Caco-2 (cell line): ENCODE results near the gene CSH1. TPM values are rescaled to one million over a fixed set of nuclear protein-coding genes. Genes with fewer than 3 reads are reported as not detected.
"Not testable (repeated sequence)": the region's sequence is repeated elsewhere in the genome, so short reads cannot be mapped to it uniquely, and the experiment has no call there.

Experiments used
- Bru-seq: library from RNA; stranded (reverse); fragments of 400-500 nt; gene quantifications from one replicate; lab custom pipeline; 2021; lab: Mats Ljungman, UMichigan
- BruChase-seq, 2 experiments: library from RNA; stranded (reverse); fragments of 400-500 nt; gene quantifications; one replicate each; lab custom pipeline; 2021; lab: Mats Ljungman, UMichigan
- BruUV-seq: library from RNA; stranded (reverse); fragments of 400-500 nt; replicated peaks from 2 replicates; lab custom pipeline; 2021; lab: Mats Ljungman, UMichigan
- CTCF ChIA-PET: fragments of 300-600 bp; sonication (Branson Sonifier 250); formaldehyde crosslinking; loops from one replicate; lab custom pipeline; 2022; ENCODE audit warnings: antibody characterized with exemption; lab: Charles Lee
- POLR2A ChIA-PET: fragments of 300-600 bp; sonication (Branson Sonifier 250); formaldehyde crosslinking; loops from one replicate; lab custom pipeline; 2022; ENCODE audit warnings: antibody characterized with exemption; lab: Charles Lee
- DNase-seq, 2 experiments: peaks; one replicate each; pipeline versions ENCODE4 v3.0.0 to v3.0.0-alpha.2; 2020 to 2022
- H3K27me3 ChIP-seq: replicated peaks from 2 replicates; pipeline ENCODE4 v1.6.0; 2011; ENCODE audit warnings: low read length; ENCODE audit not compliant: control insufficient read depth, insufficient read depth
- H3K36me3 ChIP-seq: 2 replicates; pipeline ENCODE4 v1.5.1; 2011; ENCODE audit warnings: low read length; ENCODE audit not compliant: control insufficient read depth, insufficient read depth
- H3K4me1 ChIP-seq: fragments of 250-450 bp; sonication (Bioruptor Pico); 2 replicates; pipeline ENCODE4 v1.5.1; 2020; ENCODE audit warnings: mild to moderate bottlenecking
- H3K4me3 ChIP-seq: 2 replicates; pipeline ENCODE4 v1.5.1; 2011; ENCODE audit warnings: low read depth, mild to moderate bottlenecking, control low read depth, low read length
- H3K9me3 ChIP-seq: fragments of 250-450 bp; sonication (Bioruptor Pico); 2 replicates; pipeline ENCODE4 v1.5.1; 2020; ENCODE audit warnings: mild to moderate bottlenecking, moderate library complexity
- H3K27ac Mint-ChIP-seq: one replicate; pipeline ENCODE4 v1.8.0; 2022; ENCODE audit warnings: mixed read lengths; ENCODE audit not compliant: unreplicated experiment
- H3K27me3 Mint-ChIP-seq: one replicate; pipeline ENCODE4 v1.8.0; 2022; ENCODE audit warnings: mixed read lengths; ENCODE audit not compliant: insufficient read depth, unreplicated experiment
- H3K36me3 Mint-ChIP-seq: one replicate; pipeline ENCODE4 v1.8.0; 2022; ENCODE audit warnings: mild to moderate bottlenecking, mixed read lengths; ENCODE audit not compliant: insufficient read depth, unreplicated experiment
- H3K4me1 Mint-ChIP-seq: one replicate; pipeline ENCODE4 v1.8.0; 2022; ENCODE audit warnings: low read depth, mixed read lengths; ENCODE audit not compliant: unreplicated experiment
- H3K4me3 Mint-ChIP-seq: one replicate; pipeline ENCODE4 v1.8.0; 2022; ENCODE audit warnings: mild to moderate bottlenecking, moderate library complexity, mixed read lengths; ENCODE audit not compliant: unreplicated experiment
- H3K9me3 Mint-ChIP-seq: one replicate; pipeline ENCODE4 v1.8.0; 2022; ENCODE audit warnings: mixed read lengths; ENCODE audit not compliant: unreplicated experiment
- intact Hi-C: fragments of 100-400 bp; cut with micrococcal nuclease; formaldehyde crosslinking; loops from one replicate; pipeline ENCODE4 v1.10.0; 2022; ENCODE audit not compliant: unreplicated experiment
- long read RNA-seq: library from polyadenylated mRNA; stranded (forward); transcript quantifications from one replicate; pipeline ENCODE4 v2.0.0, GENCODE V29; 2022
- total RNA-seq: library from RNA; stranded (reverse); gene quantifications from 2 replicates; pipeline ENCODE4 v1.2.3, GENCODE V29; 2022
- TF ChIP-seq, protein P1 (sequence below), 2 experiments: fragments of 200-600 bp in 1 of 2; IDR thresholded peaks; 1 replicate in 1 of 2; 2 replicates in 1 of 2; pipeline versions ENCODE4 v1.5.1 to v1.8.0; 2011 to 2022; ENCODE audit warnings: antibody characterized with exemption in 1 of 2, control low read depth in 1 of 2, inconsistent platforms in 1 of 2, low read depth in 1 of 2, low read length in 1 of 2, mild to moderate bottlenecking in 1 of 2, moderate library complexity in 1 of 2; ENCODE audit not compliant: insufficient read depth in 1 of 2, severe bottlenecking in 1 of 2, unreplicated experiment in 1 of 2

CSH1 gene
- total RNA-seq = not detected in 2 replicates
- not detected for Bru-seq, nascent RNA
- not detected for BruChase-seq, experiment 1, labeled RNA remaining after a 2-hour chase
- BruChase-seq, experiment 2, labeled RNA remaining after a 6-hour chase = not detected
- long read RNA-seq = 0 reads

DNA sequence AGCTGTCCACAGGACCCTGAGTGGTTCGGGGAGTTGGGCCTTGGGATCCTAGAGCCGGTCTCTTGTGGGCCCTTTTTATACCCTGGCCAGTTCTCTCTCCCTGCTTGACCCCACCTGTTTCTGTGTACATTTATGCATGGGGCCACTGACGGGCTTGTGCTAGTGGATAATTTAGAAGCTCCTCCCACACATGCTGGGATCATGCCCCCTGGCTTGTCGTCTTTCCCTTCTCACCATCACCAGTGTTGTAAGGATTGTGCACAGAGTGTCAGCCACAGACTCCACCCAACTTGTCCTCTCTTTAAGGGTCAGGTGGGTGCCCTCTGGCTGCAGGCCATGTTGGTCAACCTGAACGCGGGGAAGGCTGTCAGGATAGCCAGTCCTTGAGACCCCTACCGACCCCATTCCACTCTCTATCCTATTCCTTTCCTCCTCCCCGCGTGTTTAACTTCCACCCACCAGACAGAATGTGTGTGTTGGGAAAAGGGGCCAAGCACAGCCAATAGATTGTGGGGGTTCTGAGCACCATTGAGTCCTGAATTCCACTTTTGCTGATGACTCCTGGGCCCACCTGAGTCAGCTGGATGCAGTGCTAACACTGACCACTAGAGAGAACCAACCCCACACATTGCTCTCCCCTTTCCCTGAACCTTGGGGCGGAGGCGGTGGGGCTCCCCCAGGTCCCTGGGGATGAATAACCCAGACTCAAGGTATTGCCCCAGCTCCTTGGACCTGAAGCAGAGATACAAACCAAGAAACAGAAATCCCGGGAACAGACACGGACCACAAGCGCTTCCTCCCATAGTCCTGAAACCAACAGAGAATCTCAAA is at the start of gene CSH1:
CSH1 (minus strand) TSS at position 51 of the 831 bp plus-strand sequence. CDS start 63 bp downstream, outside the sequence.
- H3K4me1 Mint-ChIP-seq, POLR2A ChIA-PET, H3K9me3 ChIP-seq, intact Hi-C loops, H3K4me3 ChIP-seq, H3K27ac Mint-ChIP-seq, DNase-seq, H3K36me3 ChIP-seq, H3K36me3 Mint-ChIP-seq, H3K4me1 ChIP-seq, H3K27me3 ChIP-seq, H3K4me3 Mint-ChIP-seq, H3K9me3 Mint-ChIP-seq, BruUV-seq, CTCF ChIA-PET: not testable (repeated sequence)
- peaks cover 21% of the 10 kb centered on the region for H3K27me3 Mint-ChIP-seq

DNA sequence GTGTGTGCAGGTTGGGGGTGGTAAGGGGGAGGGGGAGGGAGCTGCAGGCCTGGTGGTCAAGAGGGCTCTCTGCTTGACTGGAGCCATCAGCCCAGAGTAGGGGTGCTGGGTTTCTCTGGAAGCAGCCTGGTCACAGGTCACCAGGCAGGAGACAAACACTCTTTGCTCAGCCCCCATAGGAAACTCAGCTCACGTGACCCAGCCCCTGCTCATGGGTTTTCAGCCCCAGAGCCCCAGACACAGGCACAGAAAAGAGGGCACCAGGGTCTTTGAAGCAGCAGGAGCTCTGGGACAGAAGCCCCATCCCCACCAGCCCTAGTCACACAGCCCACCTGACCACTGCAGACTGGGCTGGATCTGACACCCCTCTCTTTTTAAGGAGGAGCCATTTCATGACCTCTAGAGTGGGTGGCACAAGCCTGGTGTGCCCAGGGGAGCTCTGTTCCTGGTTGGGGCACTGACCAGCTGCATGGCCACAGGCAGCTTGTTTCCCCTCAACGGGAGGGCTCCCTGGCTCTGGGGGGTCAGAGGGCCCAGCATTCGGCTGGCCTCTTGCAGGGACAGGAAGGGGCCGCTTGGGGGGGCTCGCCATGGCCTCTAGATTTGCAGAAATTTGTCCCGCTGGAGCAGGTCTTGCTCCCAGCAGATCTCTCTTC is 49.5 kb upstream of the CSH1 start:
- BruUV-seq = no TSS peak
- Mint-ChIP-seq H3K27ac (no peak overlapping the region), H3K4me1 (no peaks in the 10 kb centered on the region), H3K9me3 (no peaks in the 10 kb centered on the region), H3K36me3 (peaks cover 10% of the 10 kb centered on the region), H3K27me3 (peaks cover 2% of the 10 kb centered on the region), H3K4me3 (no peak overlapping the region)
- Histone ChIP-seq H3K36me3 (no peaks in the 10 kb centered on the region), H3K27me3 (no peaks in the 10 kb centered on the region), H3K4me1 (no peaks in the 10 kb centered on the region), H3K4me3 (no peak overlapping the region), H3K9me3 (no peaks in the 10 kb centered on the region)
- DNase-seq = no peak
- ChIA-PET CTCF (interaction anchor here (0.6 to 2.3 kb wide), 23 partner anchors 9 to 361 kb away, joined by 3 to 41 read pairs (median 5); partner anchors contain the start of genes CSHL1, GH1 and GH2), POLR2A (no interaction called here)
- intact Hi-C loops = loop anchor here (1.0 kb wide), 1 partner anchor 27 kb away; no protein-coding TSS in a partner anchor
- TF ChIP-seq, protein P1, sequence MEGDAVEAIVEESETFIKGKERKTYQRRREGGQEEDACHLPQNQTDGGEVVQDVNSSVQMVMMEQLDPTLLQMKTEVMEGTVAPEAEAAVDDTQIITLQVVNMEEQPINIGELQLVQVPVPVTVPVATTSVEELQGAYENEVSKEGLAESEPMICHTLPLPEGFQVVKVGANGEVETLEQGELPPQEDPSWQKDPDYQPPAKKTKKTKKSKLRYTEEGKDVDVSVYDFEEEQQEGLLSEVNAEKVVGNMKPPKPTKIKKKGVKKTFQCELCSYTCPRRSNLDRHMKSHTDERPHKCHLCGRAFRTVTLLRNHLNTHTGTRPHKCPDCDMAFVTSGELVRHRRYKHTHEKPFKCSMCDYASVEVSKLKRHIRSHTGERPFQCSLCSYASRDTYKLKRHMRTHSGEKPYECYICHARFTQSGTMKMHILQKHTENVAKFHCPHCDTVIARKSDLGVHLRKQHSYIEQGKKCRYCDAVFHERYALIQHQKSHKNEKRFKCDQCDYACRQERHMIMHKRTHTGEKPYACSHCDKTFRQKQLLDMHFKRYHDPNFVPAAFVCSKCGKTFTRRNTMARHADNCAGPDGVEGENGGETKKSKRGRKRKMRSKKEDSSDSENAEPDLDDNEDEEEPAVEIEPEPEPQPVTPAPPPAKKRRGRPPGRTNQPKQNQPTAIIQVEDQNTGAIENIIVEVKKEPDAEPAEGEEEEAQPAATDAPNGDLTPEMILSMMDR (IDR thresholded peaks at IDR 0.05; ENCODE audit: insufficient read depth in 1 of 2, low read depth in 1 of 2, low read length in 1 of 2, severe bottlenecking in 1 of 2, unreplicated experiment in 1 of 2) = no peak

DNA sequence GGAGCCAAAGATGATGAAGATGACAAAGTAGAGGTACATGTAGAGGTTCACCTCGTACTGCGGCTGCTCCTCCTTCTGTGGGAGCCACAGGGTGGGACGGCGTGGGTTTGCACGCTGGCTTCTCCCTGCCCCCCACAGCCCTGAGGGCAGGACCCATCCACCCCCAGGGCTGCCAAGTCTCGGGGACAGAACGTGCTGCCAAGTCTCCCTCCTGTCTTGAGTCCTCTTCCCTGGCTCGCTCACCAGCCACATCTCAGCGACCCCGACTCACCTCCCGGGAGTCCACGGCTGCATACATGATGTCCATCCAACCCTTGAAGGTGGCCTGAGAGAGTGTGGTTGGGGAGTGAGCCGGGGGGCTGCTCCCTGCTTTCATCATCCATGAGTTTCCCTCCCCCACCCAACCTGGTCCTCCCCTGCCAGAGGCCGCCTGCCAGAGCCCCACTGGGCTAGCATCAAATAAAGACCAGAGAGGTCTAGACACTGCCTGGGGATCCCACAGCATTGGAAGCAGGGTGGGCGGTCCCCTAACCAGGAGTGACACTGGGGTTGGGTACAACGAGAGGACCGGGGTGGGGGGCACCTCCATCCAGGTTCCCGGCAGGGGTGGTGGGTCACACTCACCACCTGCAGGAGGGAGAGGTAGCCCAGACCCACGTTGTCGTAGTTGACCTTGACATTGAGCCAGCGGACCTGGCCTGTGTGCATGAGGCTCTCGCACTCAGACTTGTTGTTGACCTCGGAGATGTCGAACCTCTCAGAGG is 48.5 kb upstream of the CSH1 start:
- H3K9me3 Mint-ChIP-seq = no peaks in the 10 kb centered on the region
- H3K4me3 Mint-ChIP-seq = no peak overlapping the region
- Histone ChIP-seq H3K9me3 (no peaks in the 10 kb centered on the region), H3K27me3 (no peaks in the 10 kb centered on the region), H3K36me3 (no peaks in the 10 kb centered on the region), H3K4me3 (no peak overlapping the region), H3K4me1 (no peaks in the 10 kb centered on the region)
- peaks cover 2% of the 10 kb centered on the region for H3K27me3 Mint-ChIP-seq
- H3K4me1 Mint-ChIP-seq = no peaks in the 10 kb centered on the region
- peaks cover 10% of the 10 kb centered on the region for H3K36me3 Mint-ChIP-seq
- ChIA-PET POLR2A (no interaction called here), CTCF (interaction anchor here (2.0 kb wide), 1 partner anchor 19 kb away, joined by 5 read pairs; no protein-coding TSS in a partner anchor)
- H3K27ac Mint-ChIP-seq = no peak overlapping the region
- TF ChIP-seq, protein P1 (IDR thresholded peaks at IDR 0.05; ENCODE audit: insufficient read depth in 1 of 2, low read depth in 1 of 2, low read length in 1 of 2, severe bottlenecking in 1 of 2, unreplicated experiment in 1 of 2) = no peak
- intact Hi-C loops = no loop called here
- DNase-seq = no peak
- no TSS peak for BruUV-seq
